PC-9 (cell line): Measurements from ENCODE around the gene RELB. TPM values are rescaled to one million over a fixed set of nuclear protein-coding genes. Genes with fewer than 3 reads are reported as not detected.

Source experiments
- BruUV-seq: library from RNA; stranded (reverse); fragments of 400-500 nt; replicated peaks from 2 replicates; lab custom pipeline; 2021; lab: Mats Ljungman, UMichigan
- CTCF ChIA-PET: fragments of 300-600 bp; sonication (Branson Sonifier 250); formaldehyde crosslinking; loops from one replicate; lab custom pipeline; 2022; ENCODE audit warnings: antibody characterized with exemption; lab: Charles Lee
- POLR2A ChIA-PET: fragments of 300-600 bp; sonication (Branson Sonifier 250); formaldehyde crosslinking; loops from one replicate; lab custom pipeline; 2022; ENCODE audit warnings: antibody characterized with exemption; ENCODE audit not compliant: unreplicated experiment; lab: Charles Lee
- DNase-seq, 2 experiments: peaks; one replicate each; pipeline versions ENCODE4 v3.0.0 to v3.0.0-alpha.2; 2015 to 2022; ENCODE audit warnings: mixed read lengths in 1 of 2
- H2AFZ ChIP-seq: fragments of 200-600 bp; sonication (generic); 2 replicates; pipeline ENCODE4 v1.8.1; 2017; ENCODE audit warnings: antibody characterized with exemption
- H3F3A ChIP-seq: fragments of 200-600 bp; sonication (generic); 2 replicates; pipeline ENCODE4 v1.8.1; 2017; ENCODE audit warnings: antibody characterized with exemption, mild to moderate bottlenecking, low read depth; ENCODE audit not compliant: insufficient read depth
- H3K27ac ChIP-seq: fragments of 200-600 bp; sonication (generic); 2 replicates; pipeline ENCODE4 v1.6.1; 2016; ENCODE audit warnings: mixed run types
- H3K27me3 ChIP-seq: fragments of 200-600 bp; sonication (generic); 2 replicates; pipeline ENCODE4 v1.6.1; 2016; ENCODE audit warnings: low read depth, mixed run types; ENCODE audit not compliant: insufficient read depth
- H3K36me3 ChIP-seq: fragments of 200-600 bp; sonication (generic); 2 replicates; pipeline ENCODE4 v1.6.1; 2016; ENCODE audit warnings: low read depth, mixed run types
- H3K4me1 ChIP-seq: fragments of 200-600 bp; sonication (generic); replicated peaks from 2 replicates; pipeline ENCODE4 v1.6.1; 2016; ENCODE audit warnings: mixed run types; ENCODE audit not compliant: insufficient read depth
- H3K4me2 ChIP-seq: fragments of 200-600 bp; sonication (generic); 2 replicates; pipeline ENCODE4 v1.6.1; 2017; ENCODE audit warnings: mixed run types
- H3K4me3 ChIP-seq: fragments of 200-600 bp; sonication (generic); 2 replicates; pipeline ENCODE4 v1.6.1; 2016; ENCODE audit warnings: mixed run types
- H3K79me2 ChIP-seq: fragments of 200-600 bp; sonication (generic); 2 replicates; pipeline ENCODE4 v1.6.1; 2017; ENCODE audit warnings: low read depth, mixed run types
- H3K9me2 ChIP-seq: fragments of 200-600 bp; sonication (generic); 2 replicates; pipeline ENCODE4 v1.8.1; 2017; ENCODE audit warnings: mild to moderate bottlenecking; ENCODE audit not compliant: insufficient read depth
- H3K9me3 ChIP-seq: fragments of 200-600 bp; sonication (generic); 2 replicates; pipeline ENCODE4 v1.8.1; 2016; ENCODE audit warnings: low read depth; ENCODE audit not compliant: insufficient read depth
- H4K20me1 ChIP-seq: fragments of 200-600 bp; sonication (generic); 2 replicates; pipeline ENCODE4 v1.8.1; 2017; ENCODE audit not compliant: insufficient read depth
- EZH2 ChIP-seq: fragments of 200-600 bp; sonication (generic); IDR thresholded peaks from 2 replicates; pipeline ENCODE4 v1.8.0; 2017; ENCODE audit warnings: antibody characterized with exemption, low read depth
- intact Hi-C: fragments of 100-400 bp; cut with micrococcal nuclease; formaldehyde crosslinking; loops from one replicate; pipeline ENCODE4 v1.10.0; 2022; ENCODE audit not compliant: unreplicated experiment
- total RNA-seq: library from RNA; stranded (reverse); gene quantifications from 2 replicates; pipeline ENCODE4 v1.2.3, GENCODE V29; 2021
- TF ChIP-seq, protein P1 (sequence below): fragments of 200-600 bp; sonication (generic); conservative IDR thresholded peaks from 2 replicates; pipeline ENCODE4 v1.6.1; 2017; ENCODE audit warnings: mixed run types, antibody characterized with exemption, mild to moderate bottlenecking, moderate library complexity

Gene RELB
- total RNA-seq, 1 experiment from 2014 or later: 5.8 TPM

DNA sequence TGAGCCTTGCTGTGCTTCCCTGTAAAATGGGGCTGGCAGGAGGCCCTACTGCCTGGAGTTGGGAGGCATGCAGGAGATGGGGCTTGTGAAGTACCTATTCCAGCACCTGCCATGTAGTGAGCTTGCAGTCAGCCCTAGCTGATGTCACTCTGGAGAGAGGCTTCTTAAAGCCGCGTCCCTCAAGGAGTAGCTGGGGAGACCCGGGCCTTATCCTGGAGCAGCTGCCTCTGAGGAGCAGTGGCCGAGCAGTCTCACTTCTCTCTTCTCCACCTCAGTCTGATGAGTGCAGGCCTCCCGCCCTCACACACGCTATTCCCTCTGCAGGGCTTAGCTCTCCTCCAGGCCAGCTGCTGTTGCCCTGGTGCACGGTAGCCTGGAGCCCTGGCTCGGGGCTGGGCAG lies 55.6 kb downstream of the RELB start:
- intact Hi-C loops: loop anchor here (5.0 to 10.0 kb wide), 2 partner anchors 152 to 275 kb away; partner anchors contain the start of gene APOE
- H3K27me3 ChIP-seq: no peaks in the 10 kb centered on the region
- no peak for TF ChIP-seq EZH2
- TF ChIP-seq, protein P1, sequence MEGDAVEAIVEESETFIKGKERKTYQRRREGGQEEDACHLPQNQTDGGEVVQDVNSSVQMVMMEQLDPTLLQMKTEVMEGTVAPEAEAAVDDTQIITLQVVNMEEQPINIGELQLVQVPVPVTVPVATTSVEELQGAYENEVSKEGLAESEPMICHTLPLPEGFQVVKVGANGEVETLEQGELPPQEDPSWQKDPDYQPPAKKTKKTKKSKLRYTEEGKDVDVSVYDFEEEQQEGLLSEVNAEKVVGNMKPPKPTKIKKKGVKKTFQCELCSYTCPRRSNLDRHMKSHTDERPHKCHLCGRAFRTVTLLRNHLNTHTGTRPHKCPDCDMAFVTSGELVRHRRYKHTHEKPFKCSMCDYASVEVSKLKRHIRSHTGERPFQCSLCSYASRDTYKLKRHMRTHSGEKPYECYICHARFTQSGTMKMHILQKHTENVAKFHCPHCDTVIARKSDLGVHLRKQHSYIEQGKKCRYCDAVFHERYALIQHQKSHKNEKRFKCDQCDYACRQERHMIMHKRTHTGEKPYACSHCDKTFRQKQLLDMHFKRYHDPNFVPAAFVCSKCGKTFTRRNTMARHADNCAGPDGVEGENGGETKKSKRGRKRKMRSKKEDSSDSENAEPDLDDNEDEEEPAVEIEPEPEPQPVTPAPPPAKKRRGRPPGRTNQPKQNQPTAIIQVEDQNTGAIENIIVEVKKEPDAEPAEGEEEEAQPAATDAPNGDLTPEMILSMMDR: no peak
- no peak for DNase-seq
- H3K4me2 ChIP-seq: no peak overlapping the region
- H3K27ac ChIP-seq: no peak overlapping the region
- H3K4me1 ChIP-seq: no peaks in the 10 kb centered on the region
- H2AFZ ChIP-seq: no peak overlapping the region
- no peaks in the 10 kb centered on the region for H3K79me2 ChIP-seq
- peaks cover 39% of the 10 kb centered on the region for H3K36me3 ChIP-seq
- ChIA-PET CTCF (no interaction called here), POLR2A (no interaction called here)
- no peaks in the 10 kb centered on the region for H3K9me3 ChIP-seq
- H4K20me1 ChIP-seq: peaks cover 64% of the 10 kb centered on the region
- no peaks in the 10 kb centered on the region for H3K9me2 ChIP-seq
- no TSS peak for BruUV-seq
- H3K4me3 ChIP-seq: no peak overlapping the region
- H3F3A ChIP-seq: peaks cover 33% of the 10 kb centered on the region; the same call in 1 of the 2 replicates

DNA sequence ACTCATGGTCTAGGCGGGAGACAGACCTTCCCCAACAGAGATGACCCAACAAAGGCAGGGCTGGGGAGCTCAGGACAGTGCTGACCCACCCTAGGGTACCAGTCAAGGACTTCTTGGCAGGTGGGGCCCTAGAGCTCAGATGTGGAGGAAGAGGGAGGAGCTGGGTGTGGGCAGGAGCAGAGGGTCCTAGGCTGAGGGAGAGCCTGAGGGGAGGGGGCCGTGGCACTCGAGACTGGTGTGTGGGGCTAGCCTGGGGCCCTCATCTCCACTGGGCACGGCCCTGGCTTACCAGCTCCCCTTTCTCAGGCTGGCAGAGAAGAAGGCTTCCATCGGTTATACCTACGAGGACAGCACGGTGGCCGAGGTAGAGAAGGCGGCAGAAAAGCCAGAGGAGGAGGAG lies 56.2 kb downstream of the RELB start:
- H3K9me3 ChIP-seq: no peaks in the 10 kb centered on the region
- TF ChIP-seq, protein P1: no peak
- TF ChIP-seq EZH2: no peak
- BruUV-seq: no TSS peak
- CTCF ChIA-PET: no interaction called here
- peaks cover 33% of the 10 kb centered on the region; the same call in 1 of the 2 replicates for H3F3A ChIP-seq
- H3K4me2 ChIP-seq: no peak overlapping the region
- H3K79me2 ChIP-seq: no peaks in the 10 kb centered on the region
- no peak overlapping the region for H3K4me3 ChIP-seq
- intact Hi-C loops: loop anchor here (5.0 to 10.0 kb wide), 2 partner anchors 153 to 275 kb away; partner anchors contain the start of gene APOE
- DNase-seq: no peak
- no peak overlapping the region for H3K27ac ChIP-seq
- H3K36me3 ChIP-seq: peaks cover 42% of the 10 kb centered on the region
- peaks cover 58% of the 10 kb centered on the region for H4K20me1 ChIP-seq
- POLR2A ChIA-PET: interaction anchor here (0.7 kb wide), 1 partner anchor 227 kb away, joined by 5 read pairs; no protein-coding TSS in a partner anchor
- no peaks in the 10 kb centered on the region for H3K9me2 ChIP-seq
- no peak overlapping the region for H2AFZ ChIP-seq
- H3K4me1 ChIP-seq: no peaks in the 10 kb centered on the region
- H3K27me3 ChIP-seq: no peaks in the 10 kb centered on the region

DNA sequence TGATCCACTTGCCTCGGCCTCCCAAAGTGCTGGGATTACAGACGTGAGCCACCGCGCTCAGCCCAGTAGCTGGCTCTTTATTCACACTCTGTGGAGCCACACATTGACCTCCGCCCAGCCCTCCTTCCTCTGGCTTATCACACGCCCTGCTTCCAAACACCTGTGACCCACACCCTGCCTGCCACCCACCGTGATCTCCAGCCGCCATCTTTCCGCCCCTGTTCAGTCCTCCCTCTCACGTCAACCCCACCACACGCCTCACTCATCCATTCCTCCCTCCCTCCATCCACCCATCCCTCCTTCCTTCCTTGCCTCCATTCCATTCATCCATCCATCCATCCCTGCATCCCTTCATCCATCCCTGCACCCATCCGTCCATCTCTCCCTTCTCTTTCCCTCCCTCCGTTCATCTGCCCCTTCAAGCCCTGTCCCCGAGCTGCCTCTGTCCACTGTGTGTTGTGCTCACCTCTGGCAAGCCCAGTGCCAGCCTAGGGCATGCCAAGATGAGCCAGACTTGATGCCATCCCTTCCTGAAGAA lies 57.4 kb downstream of the RELB start:
- no TSS peak for BruUV-seq
- ChIA-PET POLR2A (no interaction called here), CTCF (interaction anchor here (1.6 kb wide), 1 partner anchor 16 kb away, joined by 4 read pairs; no protein-coding TSS in a partner anchor)
- Histone ChIP-seq H3K79me2 (no peaks in the 10 kb centered on the region), H3K27me3 (no peaks in the 10 kb centered on the region), H3K9me2 (no peaks in the 10 kb centered on the region), H3K36me3 (peaks cover 42% of the 10 kb centered on the region), H3K4me2 (no peak overlapping the region), H4K20me1 (peaks cover 49% of the 10 kb centered on the region), H3F3A (peaks cover 31% of the 10 kb centered on the region; the same call in 1 of the 2 replicates), H3K27ac (no peak overlapping the region), H3K4me3 (no peak overlapping the region), H2AFZ (no peak overlapping the region), H3K4me1 (no peaks in the 10 kb centered on the region), H3K9me3 (no peaks in the 10 kb centered on the region)
- intact Hi-C loops: loop anchor here (2.0 to 10.0 kb wide), 3 partner anchors 70 to 276 kb away; partner anchors contain the start of gene APOE
- DNase-seq: no peak
- TF ChIP-seq EZH2: no peak
- TF ChIP-seq, protein P1: no peak
